Stomach (tissue), 9 donors: ENCODE measurements around the gene LINC00305. TPM values are rescaled to one million over a fixed set of nuclear protein-coding genes. Genes with fewer than 3 reads are reported as not detected.

Source experiments
- DNase-seq, 2 donors: peaks; one replicate each; pipeline versions ENCODE4 v3.0.0 to v3.0.0-alpha.2; 2013 to 2019
- H3K27ac ChIP-seq, 5 donors: fragments of 200-600 bp in 4 of 5; sonication (generic) in 4 of 5; one replicate each; pipeline ENCODE4 v1.5.1; 2013 to 2019; ENCODE audit warnings: mild to moderate bottlenecking in 1 of 5, moderate library complexity in 1 of 5
- H3K27me3 ChIP-seq, 3 donors: fragments of 200-600 bp; sonication (generic); one replicate each; pipeline ENCODE4 v1.5.1; 2017 to 2019; ENCODE audit warnings: mixed run types in 1 of 3
- H3K36me3 ChIP-seq, 4 donors: fragments of 200-600 bp; sonication (generic); 1 replicate in 3 of 4; 2 replicates in 1 of 4; pipeline ENCODE4 v1.5.1; 2016 to 2019
- H3K4me1 ChIP-seq, 4 donors: fragments of 200-600 bp; sonication (generic); one replicate each; pipeline ENCODE4 v1.5.1; 2016 to 2019
- H3K4me3 ChIP-seq, 4 donors: fragments of 200-600 bp; sonication (generic) in 3 of 4; one replicate each; pipeline ENCODE4 v1.5.1; 2016 to 2019; ENCODE audit warnings: mild to moderate bottlenecking in 1 of 4
- H3K9me3 ChIP-seq, 4 donors: fragments of 200-600 bp; sonication (generic); one replicate each; pipeline ENCODE4 v1.5.1; 2016 to 2019
- CTCF ChIP-seq, 7 experiments: fragments of 450-650 bp in 4 of 7; fragments of 200-600 bp in 3 of 7; sonication (generic) in 3 of 7; IDR thresholded peaks; one replicate each; pipeline ENCODE4 v1.5.1; 2016 to 2019; ENCODE audit warnings: antibody characterized with exemption in 7 of 7, control low read depth in 2 of 7, mild to moderate bottlenecking in 1 of 7
- EP300 ChIP-seq: sonication (generic); formaldehyde crosslinking; IDR thresholded peaks from one replicate; pipeline ENCODE4 v1.6.1; 2017; ENCODE audit warnings: antibody characterized with exemption
- POLR2A ChIP-seq, 4 donors: fragments of 450-650 bp; IDR thresholded peaks; one replicate each; pipeline ENCODE4 v1.6.1; 2016; ENCODE audit warnings: antibody characterized with exemption in 4 of 4, control low read depth in 2 of 4, mild to moderate bottlenecking in 1 of 4, moderate library complexity in 1 of 4
- POLR2AphosphoS5 ChIP-seq, 3 donors: sonication (generic); formaldehyde crosslinking; IDR thresholded peaks; one replicate each; pipeline ENCODE4 v1.6.1; 2016; ENCODE audit warnings: antibody characterized with exemption in 3 of 3
- WGBS, 5 donors: extraction: QIAGEN DNeasy Blood & Tissue Kit in 3 of 5; methylation state at CpG; one replicate each; pipeline versions ENCODE4 v1.1.5 to v1.1.7; 2013 to 2018; 5-methylcytosine and 5-hydroxymethylcytosine counted together
- intact Hi-C: fragments of 100-400 bp; cut with DNase I; formaldehyde crosslinking; loops from one replicate; pipeline ENCODE4 v1.15.1; 2023; ENCODE audit warnings: low total_unique reads
- polyA plus RNA-seq, 3 donors: library from polyadenylated mRNA; stranded (reverse); fragments of 200-250 nt; gene quantifications; one replicate each; pipeline ENCODE4 v1.2.3, GENCODE V29; 2013
- total RNA-seq, 5 donors: library from RNA; depleted of rRNA; stranded (reverse); fragments of >200 nt; gene quantifications; one replicate each; pipeline versions ENCODE4 v1.1.0 to v1.2.3, GENCODE V29; 2014 to 2016
- donor health status: healthy with polysubstance abuse.
- donor health status: Bipolar disorder and iron deficiency.
- donor health status: healthy.

Gene LINC00305
- total and polyA plus RNA-seq, 8 donors = not detected

GRCh38 chr18:64175432-64175831 lies 26.5 kb upstream of the LINC00305 start:
- DNase-seq = no peak
- H3K27me3 ChIP-seq = no peaks in the 10 kb centered on the region
- H3K36me3 ChIP-seq = no peaks in the 10 kb centered on the region
- intact Hi-C loops = no loop called here
- H3K9me3 ChIP-seq = peaks cover 0 to 17% (median 0%) of the 10 kb centered on the region in 4 donors
- no peaks in the 10 kb centered on the region for H3K4me1 ChIP-seq
- WGBS, 5 donors = 57 to 69% (median 68%) methylated on average over 7 of the region's 7 CpGs
- no peak overlapping the region for H3K27ac ChIP-seq
- TF ChIP-seq POLR2AphosphoS5 (IDR thresholded peaks at IDR 0.05) (no peak), POLR2A (IDR thresholded peaks at IDR 0.05) (no peak), EP300 (no peak), CTCF (IDR thresholded peaks at IDR 0.05) (no peak)
- H3K4me3 ChIP-seq = no peak overlapping the region

- Histone ChIP-seq H3K4me3 (no peak overlapping the region), H3K27ac (no peak overlapping the region), H3K36me3 (no peaks in the 10 kb centered on the region), H3K27me3 (no peaks in the 10 kb centered on the region), H3K4me1 (no peaks in the 10 kb centered on the region), H3K9me3 (peaks cover 0 to 17% (median 0%) of the 10 kb centered on the region in 4 donors)
- intact Hi-C loops = no loop called here
- no peak for DNase-seq
- 36 to 100% (median 91%) methylated on average over 1 of the region's 1 CpG for WGBS, 5 donors
- no peak for TF ChIP-seq POLR2A (IDR thresholded peaks at IDR 0.05)
Measured at GRCh38 chr18:64171576-64171975, 22.7 kb upstream of the LINC00305 start.

- H3K36me3 ChIP-seq = no peaks in the 10 kb centered on the region
- no peaks in the 10 kb centered on the region for H3K4me1 ChIP-seq
- DNase-seq = no peak
- intact Hi-C loops = no loop called here
- no peaks in the 10 kb centered on the region for H3K27me3 ChIP-seq
- no peak for TF ChIP-seq POLR2AphosphoS5 (IDR thresholded peaks at IDR 0.05)
- no peak for TF ChIP-seq POLR2A (IDR thresholded peaks at IDR 0.05)
- TF ChIP-seq EP300 = no peak
- TF ChIP-seq CTCF (IDR thresholded peaks at IDR 0.05) = no peak
- peaks cover 0 to 7% (median 0%) of the 10 kb centered on the region in 4 donors for H3K9me3 ChIP-seq
- no peak overlapping the region for H3K27ac ChIP-seq
- no peak overlapping the region for H3K4me3 ChIP-seq
Measured at GRCh38 chr18:64167408-64167925, 18.6 kb upstream of the LINC00305 start.

- TF ChIP-seq POLR2AphosphoS5 (IDR thresholded peaks at IDR 0.05) = no peak
- TF ChIP-seq CTCF (IDR thresholded peaks at IDR 0.05) = no peak
- TF ChIP-seq POLR2A (IDR thresholded peaks at IDR 0.05) = no peak
- no peak for TF ChIP-seq EP300
- 39 to 54% (median 47%) methylated on average over 2 of the region's 2 CpGs for WGBS, 5 donors
- peak in 1 of 2 donors; percentile 23 for DNase-seq
- Histone ChIP-seq H3K4me1 (no peaks in the 10 kb centered on the region), H3K9me3 (no peaks in the 10 kb centered on the region), H3K27me3 (no peaks in the 10 kb centered on the region), H3K4me3 (no peak overlapping the region), H3K27ac (no peak overlapping the region), H3K36me3 (no peaks in the 10 kb centered on the region)
- intact Hi-C loops = no loop called here
Measured at GRCh38 chr18:64165906-64166305, 17.0 kb upstream of the LINC00305 start.

GRCh38 chr18:64164883-64165282 lies 16.0 kb upstream of the LINC00305 start:
- WGBS, 5 donors = 81 to 93% (median 87%) methylated on average over 4 of the region's 4 CpGs
- no peak for TF ChIP-seq POLR2AphosphoS5 (IDR thresholded peaks at IDR 0.05)
- TF ChIP-seq CTCF (IDR thresholded peaks at IDR 0.05) = no peak
- TF ChIP-seq EP300 = no peak

More at GRCh38 chr18:64164883-64165282, 16.0 kb upstream of the LINC00305 start:
- Histone ChIP-seq H3K4me3 (no peak overlapping the region), H3K27ac (no peak overlapping the region), H3K9me3 (no peaks in the 10 kb centered on the region), H3K4me1 (no peaks in the 10 kb centered on the region), H3K36me3 (no peaks in the 10 kb centered on the region), H3K27me3 (no peaks in the 10 kb centered on the region)
- DNase-seq = no peak
- intact Hi-C loops = no loop called here
